ENCODE data around the gene SBK2.

DNA sequence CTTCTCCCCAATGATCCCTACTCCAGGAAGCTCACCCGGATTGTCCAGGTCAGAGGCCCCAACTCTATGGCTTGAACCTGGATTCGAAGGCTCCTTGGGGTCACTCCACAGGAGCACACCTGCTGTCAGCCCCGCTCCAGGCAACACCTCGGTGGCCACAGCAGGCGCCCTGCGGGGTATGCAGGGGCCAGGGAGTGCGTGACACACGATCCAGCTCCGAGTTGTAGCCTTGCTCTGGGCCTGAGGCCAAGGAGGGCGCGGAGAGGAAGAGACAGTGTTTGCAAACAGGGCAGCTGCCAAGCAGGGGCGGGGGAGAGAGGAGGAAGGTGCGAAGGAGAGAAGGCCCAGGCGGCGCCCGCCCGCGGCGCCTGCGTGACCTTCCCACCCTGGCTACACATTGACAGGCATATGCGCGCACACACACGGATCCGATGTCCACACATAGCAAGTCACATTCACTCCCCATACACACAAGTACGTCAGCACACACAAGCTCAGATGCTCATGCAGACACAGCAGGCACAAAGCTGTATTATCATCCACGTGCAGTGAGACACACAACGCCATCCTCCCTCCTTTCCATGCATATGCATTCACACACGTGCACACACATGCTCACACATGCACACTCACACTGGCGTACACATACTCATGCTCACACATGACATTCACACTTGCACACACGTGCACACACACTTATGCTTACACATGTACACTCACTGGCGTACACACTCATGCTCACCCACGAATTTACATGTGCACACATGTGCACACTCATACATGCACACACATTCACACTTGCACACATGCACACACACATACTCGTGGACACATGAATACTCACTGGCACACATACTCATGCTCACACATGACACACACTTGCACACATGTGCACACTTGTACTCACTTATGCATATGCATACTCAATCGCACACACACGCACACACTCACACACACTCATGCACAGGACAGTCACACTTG lies 10.4 kb downstream of the SBK2 start:
- TF ChIP-seq CTCF (IDR thresholded peaks at IDR 0.05; ENCODE audit: insufficient read depth, low read length, poor library complexity, severe bottlenecking): no peak
- TF ChIP-seq EZH2phosphoT487 (conservative IDR thresholded peaks at IDR 0.05; ENCODE audit: low read length): no peak
